GM21390 (cell line): ENCODE data around the gene ARHGAP8.
"Not testable (repeated sequence)": the region's sequence is repeated elsewhere in the genome, so short reads cannot be mapped to it uniquely, and the experiment has no call there.

Experiments
- ATAC-seq: cut with Tn5 transposase; IDR thresholded peaks from one replicate; pipeline ENCODE4 v1.9.1; 2021; ENCODE audit not compliant: unreplicated experiment

The ARHGAP8 gene

GRCh38 chr22:44739024-44739423, 13.4 kb upstream of the ARHGAP8 start:
- no peak for ATAC-seq

- ATAC-seq: not testable (repeated sequence)
These were observed 12.7 kb upstream of the ARHGAP8 start for GRCh38 chr22:44739666-44740065.

DNA sequence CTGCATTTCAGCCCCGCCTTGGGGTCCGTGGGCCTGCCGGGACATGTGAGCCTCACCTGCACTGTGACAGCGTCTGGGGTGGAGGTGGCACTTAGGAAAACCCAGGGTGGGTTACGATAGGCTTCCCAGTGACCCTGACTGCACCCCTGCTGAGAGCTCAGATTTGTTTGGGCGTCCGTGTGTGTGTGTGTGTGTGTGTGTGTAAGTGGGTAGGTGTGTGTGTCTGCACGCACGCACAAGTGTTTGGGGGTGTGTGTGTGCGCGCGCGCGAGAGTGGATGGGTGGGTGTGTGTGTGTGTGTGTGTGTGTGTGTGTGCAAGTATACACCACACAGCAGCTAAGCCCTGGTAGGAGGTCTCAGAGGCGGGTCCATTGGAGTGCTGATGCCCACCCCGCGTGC, 12.1 kb upstream of the ARHGAP8 start:
- ATAC-seq: no peak

GRCh38 chr22:44741929-44742328, 10.4 kb upstream of the ARHGAP8 start:
- no peak for ATAC-seq

- no peak for ATAC-seq
These were observed 9.1 kb upstream of the ARHGAP8 start for GRCh38 chr22:44743247-44743646.

DNA sequence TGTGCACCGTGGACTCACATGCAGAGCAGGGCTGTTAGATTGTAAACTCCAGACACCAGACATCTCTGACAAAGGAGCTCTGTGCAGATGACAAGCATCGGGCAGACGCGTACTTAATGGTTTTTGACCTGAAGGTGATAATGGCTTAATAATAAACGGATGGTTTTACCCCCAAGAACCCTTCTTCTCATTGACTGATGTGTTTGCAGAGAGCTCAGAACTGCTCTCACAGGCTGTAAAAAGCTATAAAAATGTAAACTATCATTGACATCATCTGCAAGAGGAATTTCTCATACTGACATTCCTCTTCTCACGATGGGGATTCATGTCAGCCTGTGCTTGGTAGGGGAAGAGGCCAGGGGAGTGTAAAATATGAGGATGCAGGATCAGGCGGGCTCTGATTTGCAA, 8.6 kb upstream of the ARHGAP8 start:
- ATAC-seq: no peak

DNA sequence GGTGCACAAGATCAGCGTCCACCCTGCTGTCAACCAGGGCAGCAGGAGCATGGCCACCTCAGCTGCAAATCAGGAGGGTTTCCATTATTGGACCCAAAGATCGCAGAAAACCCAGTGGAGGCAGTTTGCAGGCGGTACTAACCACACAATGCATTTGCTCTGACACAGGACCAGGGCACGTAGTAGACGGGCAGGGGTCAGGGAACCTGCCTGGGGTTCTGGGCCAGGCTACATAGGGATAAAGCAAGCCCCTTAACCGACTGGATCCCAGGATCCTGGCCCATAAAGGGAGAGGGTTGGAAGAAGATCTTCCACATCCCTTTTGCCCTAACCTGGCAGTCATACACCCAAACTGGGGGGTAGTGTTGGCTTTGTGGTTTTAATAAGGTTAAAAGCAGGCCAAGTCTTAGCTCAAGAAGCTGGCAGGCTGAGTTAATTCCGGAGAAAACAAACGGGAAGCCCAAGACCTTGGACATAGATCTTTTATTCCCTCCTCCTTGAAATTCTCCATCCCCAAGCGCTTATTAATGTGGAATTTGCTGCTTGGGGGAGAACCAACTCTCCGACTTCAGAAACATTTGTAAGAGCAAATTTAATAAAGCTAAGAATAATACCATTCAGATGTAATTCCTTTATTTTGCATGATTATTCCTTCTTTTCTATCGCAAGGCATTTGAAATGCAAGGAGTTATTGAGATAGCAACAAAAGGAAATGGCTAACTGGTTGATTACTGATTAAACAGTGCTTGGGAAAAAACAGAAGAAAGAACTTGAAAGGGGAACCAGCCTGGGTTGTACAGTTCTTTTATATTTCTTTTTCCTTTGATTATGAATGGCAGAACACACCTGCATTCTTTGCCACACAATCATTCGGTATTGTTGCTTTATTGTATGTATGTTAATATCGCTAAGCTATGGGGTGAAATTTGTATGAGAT, 6.3 kb upstream of the ARHGAP8 start:
- ATAC-seq: no peak

- ATAC-seq: not testable (repeated sequence)
These were observed 4.6 kb upstream of the ARHGAP8 start for GRCh38 chr22:44747784-44748127.

DNA sequence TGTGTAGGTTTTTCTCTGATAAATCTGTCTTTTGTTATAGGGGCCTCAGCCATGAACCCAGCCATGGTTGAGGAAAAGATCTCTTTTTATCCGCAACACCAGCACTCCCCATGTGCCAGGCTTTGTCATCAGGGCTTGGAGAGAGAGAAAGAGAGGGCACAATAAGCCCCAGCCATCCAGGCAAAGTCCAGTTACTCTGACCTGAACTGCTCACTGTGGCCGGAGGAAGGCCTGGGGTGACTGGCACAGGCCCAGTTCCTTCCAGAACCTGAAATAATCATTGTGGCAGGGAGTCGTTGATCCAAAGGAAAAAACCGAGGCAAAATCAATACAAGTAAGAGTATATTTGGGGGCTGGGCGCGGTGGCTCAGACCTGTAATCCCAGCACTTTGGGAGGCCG, 3.9 kb upstream of the ARHGAP8 start:
- ATAC-seq: no peak

DNA sequence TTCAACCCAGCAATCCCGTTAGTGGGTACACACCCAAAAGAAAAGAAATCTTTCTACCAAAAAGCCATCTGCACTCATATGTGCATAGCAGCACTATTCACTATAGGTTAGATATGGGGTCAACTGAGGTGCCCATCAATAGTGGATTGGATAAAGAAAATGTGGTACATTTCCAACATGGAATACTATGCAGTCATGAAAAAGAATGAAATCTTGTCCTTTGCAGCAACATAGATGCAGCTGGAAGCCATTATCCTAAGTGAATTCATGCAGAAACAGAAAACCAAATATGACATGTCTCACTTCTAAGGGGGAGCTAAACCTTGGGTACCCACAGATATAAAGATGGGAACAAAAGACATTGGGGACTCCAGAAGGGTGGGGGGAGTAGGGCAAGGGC, 1.9 kb upstream of the ARHGAP8 start:
- ATAC-seq: no peak

DNA sequence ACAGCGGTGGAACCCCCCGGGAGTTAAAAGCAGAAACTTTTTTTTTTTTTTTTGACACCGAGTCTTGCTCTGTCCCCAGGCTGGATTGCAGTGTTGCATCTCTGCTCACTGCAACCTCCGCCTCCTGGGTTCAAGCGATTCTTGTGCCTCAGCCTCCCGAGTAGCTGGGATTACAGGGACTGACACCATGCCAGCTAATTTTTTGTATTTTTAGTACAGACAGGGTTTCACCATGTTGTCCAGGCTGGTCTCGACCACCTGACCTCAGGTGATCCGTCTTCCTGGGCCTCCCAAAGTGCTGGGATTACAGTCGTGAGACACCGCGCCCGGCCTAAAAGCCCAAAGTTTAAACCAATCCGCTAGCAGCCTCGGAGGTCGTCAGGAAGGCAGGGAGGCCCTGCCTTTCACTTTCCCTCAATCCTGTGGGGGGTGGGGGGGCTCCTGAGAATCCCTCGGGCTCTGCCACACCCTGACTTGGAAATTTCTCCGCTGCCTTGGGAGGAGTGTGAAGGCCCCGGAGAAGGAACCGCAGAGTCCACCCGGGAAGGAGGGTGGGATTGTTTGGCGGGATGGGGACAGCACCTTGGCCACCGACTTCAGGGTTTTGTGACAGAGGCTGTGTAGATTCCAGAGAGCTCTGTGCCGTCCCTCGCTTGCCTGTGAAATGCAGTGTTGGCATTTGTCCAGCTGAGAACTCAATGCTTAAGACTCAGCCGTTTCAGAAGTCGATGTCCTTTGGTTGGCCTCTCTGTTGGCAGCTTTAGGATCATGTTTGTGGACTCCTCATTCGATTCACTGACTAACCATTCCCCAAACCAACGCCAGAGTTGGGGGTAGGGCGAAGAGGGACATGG, 1.0 kb downstream of the ARHGAP8 start:
- no peak for ATAC-seq

DNA sequence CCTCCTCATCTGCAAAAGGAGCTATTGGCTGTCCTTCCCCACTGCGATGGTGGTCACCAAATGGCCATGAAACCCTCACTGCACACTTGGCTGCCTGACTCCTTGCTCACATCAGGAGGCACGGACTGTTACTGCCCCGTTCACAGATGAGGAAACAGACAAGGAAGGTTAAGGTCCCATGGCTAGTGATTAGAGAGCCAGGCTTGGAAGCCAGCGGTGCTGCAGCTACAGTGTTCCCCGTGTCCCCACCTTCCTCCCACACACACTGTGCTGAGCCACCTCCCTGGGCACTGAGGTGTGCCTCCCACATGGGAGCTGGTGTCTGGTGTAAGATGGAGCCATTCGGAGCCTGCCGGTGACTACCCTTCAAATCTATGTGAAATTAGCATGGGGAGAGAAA, 2.6 kb downstream of the ARHGAP8 start:
- ATAC-seq: no peak

GRCh38 chr22:44755417-44755816, 3.0 kb downstream of the ARHGAP8 start:
- no peak for ATAC-seq

GRCh38 chr22:44755956-44756361, 3.6 kb downstream of the ARHGAP8 start:
- no peak for ATAC-seq

DNA sequence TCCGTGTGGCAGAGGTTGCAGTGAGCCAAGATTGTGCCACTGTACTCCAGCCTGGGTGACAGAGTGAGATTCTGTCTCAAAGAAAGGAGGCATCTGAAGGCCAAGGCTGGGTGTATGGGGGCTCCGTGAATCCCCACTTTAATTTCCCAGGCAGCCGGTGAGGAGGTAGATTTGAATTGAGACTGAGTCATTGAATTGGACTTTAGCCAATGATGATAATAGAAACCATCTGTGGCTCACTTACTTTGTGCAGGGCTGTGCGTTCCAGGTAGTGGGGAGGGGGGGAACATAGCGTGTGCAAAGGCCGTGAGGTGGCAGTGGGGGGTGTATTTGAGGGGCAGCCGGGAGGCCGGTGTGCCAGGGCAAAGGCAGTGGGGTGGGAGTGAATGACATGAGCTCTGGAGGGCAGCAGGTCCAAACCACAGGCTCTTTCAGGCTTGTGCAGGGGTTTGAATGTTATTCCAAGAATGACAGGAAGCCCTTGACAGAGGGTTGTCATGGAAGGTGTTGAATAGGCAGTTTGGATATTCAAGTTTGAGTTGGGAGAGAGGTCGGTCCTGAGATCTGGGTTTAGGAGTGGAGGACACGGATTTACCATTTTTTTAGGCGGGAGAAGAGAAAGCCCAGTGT, 6.1 kb downstream of the ARHGAP8 start:
- ATAC-seq: no peak

GRCh38 chr22:44759001-44759400, 6.6 kb downstream of the ARHGAP8 start:
- no peak for ATAC-seq

- ATAC-seq: no peak
These were observed 7.3 kb downstream of the ARHGAP8 start for GRCh38 chr22:44759430-44760310.

- no peak for ATAC-seq
These were observed 8.1 kb downstream of the ARHGAP8 start for GRCh38 chr22:44760476-44760875.

DNA sequence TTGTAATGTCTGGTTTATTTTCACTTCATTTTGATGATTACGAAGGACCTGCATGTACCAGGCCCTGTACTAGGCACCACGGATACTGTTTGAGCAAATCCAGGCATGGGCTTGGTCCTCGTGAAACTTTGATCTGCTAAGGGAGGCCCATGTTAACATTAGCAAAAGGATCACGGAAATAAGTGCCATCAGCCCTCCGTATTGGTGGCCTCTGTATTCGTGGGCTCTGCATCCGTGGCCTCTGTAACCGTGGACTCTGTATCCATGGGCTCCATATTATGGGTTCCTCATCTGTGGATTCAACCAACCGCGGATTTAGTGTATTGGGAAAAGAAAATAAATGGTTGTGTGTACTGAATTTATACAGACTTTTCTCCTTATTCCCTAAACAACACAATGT, 8.7 kb downstream of the ARHGAP8 start:
- ATAC-seq: no peak

DNA sequence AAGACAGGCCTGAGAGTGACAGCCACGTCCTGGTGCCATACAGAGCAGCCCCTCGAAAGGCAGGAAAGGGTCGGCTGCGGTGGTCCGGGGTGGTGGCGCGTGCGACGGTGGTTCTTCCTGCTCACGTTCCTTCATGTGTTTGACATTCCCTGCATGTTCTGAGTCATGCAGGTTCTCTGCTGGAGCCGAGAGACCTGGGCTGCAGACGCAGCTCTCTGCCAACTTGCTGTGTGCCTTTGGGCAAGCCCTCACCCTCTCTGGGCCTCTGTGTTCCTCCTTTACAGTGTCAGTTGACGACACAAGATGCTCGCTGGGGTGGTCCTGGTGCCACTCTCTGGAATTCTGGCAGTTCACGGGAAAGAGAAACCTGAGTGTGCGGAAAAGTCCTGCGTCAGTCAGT, 12.0 kb downstream of the ARHGAP8 start:
- no peak for ATAC-seq

DNA sequence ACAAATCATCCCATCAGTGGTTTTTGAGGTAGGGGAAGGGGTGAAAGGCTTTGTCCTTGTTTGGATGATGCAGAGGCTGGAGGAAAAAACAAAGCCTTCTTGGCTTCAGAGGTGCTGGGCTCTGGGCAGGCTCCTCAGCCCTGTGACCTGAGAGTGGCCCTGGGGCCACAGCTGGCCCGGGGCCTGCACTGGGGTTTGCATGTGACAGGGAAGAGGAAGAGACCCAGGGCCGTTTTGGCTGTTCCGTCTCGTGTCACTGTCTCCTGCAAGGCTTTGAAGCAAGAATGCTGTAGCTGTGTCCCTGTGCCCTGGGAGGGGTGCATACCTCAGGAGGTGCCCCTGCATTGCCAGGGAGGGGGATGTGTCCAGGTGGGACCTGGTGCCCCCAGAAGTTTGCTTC, 12.6 kb downstream of the ARHGAP8 start:
- no peak for ATAC-seq
